A673 (cell line): Measurements from ENCODE around the gene LNP1. TPM values are rescaled to one million over a fixed set of nuclear protein-coding genes. Genes with fewer than 3 reads are reported as not detected.

Experiments
- BruUV-seq: library from RNA; stranded (reverse); fragments of 400-500 nt; replicated peaks from 2 replicates; lab custom pipeline; 2021; lab: Mats Ljungman, UMichigan
- CTCF ChIA-PET: fragments of 300-600 bp; sonication (Branson Sonifier 250); formaldehyde crosslinking; loops from one replicate; lab custom pipeline; 2022; ENCODE audit warnings: antibody characterized with exemption; lab: Charles Lee
- POLR2A ChIA-PET: fragments of 300-600 bp; sonication (Branson Sonifier 250); formaldehyde crosslinking; loops from one replicate; lab custom pipeline; 2022; ENCODE audit warnings: antibody characterized with exemption; ENCODE audit not compliant: low non-redundant PET; lab: Charles Lee
- DNase-seq: peaks from one replicate; pipeline ENCODE4 v3.0.0-alpha.2; 2015; ENCODE audit warnings: low spot score
- H3K27ac ChIP-seq: fragments of 200-600 bp; sonication (generic); 2 replicates; pipeline ENCODE4 v1.5.1; 2016; ENCODE audit warnings: mixed run types, low read depth, mild to moderate bottlenecking, mixed read lengths, antibody characterized with exemption, low read length; ENCODE audit not compliant: poor library complexity, severe bottlenecking
- H3K27me3 ChIP-seq: fragments of 200-600 bp; sonication (generic); replicated peaks from 2 replicates; pipeline ENCODE4 v1.6.1; 2017; ENCODE audit warnings: mixed run types, low read depth, mild to moderate bottlenecking, mixed read lengths, antibody characterized with exemption, low read length; ENCODE audit not compliant: insufficient read depth, poor library complexity
- H3K36me3 ChIP-seq: fragments of 200-600 bp; sonication (generic); 2 replicates; pipeline ENCODE4 v1.6.1; 2016; ENCODE audit warnings: mixed run types, mild to moderate bottlenecking, mixed read lengths, antibody characterized with exemption, low read length; ENCODE audit not compliant: insufficient read depth, poor library complexity, severe bottlenecking
- H3K4me1 ChIP-seq: fragments of 200-600 bp; sonication (generic); 2 replicates; pipeline ENCODE4 v1.6.1; 2017; ENCODE audit warnings: mixed run types, mild to moderate bottlenecking, mixed read lengths, antibody characterized with exemption, low read length; ENCODE audit not compliant: insufficient read depth, poor library complexity, severe bottlenecking
- H3K4me3 ChIP-seq: fragments of 200-600 bp; sonication (generic); 2 replicates; pipeline ENCODE4 v1.5.1; 2016; ENCODE audit warnings: low read depth, mixed run types, mild to moderate bottlenecking, mixed read lengths, low read length; ENCODE audit not compliant: poor library complexity, severe bottlenecking
- H3K9me3 ChIP-seq: fragments of 200-600 bp; sonication (generic); 2 replicates; pipeline ENCODE4 v1.6.1; 2016; ENCODE audit warnings: mixed run types, low read depth, mild to moderate bottlenecking, mixed read lengths, antibody characterized with exemption, low read length; ENCODE audit not compliant: poor library complexity, severe bottlenecking
- EZH2 ChIP-seq: fragments of 200-600 bp; sonication (generic); IDR thresholded peaks from 2 replicates; pipeline ENCODE4 v1.6.1; 2017; ENCODE audit warnings: borderline replicate concordance, low read depth, mild to moderate bottlenecking, mixed read lengths, antibody characterized with exemption, low read length; ENCODE audit not compliant: poor library complexity, severe bottlenecking
- intact Hi-C: fragments of 100-400 bp; cut with micrococcal nuclease; formaldehyde crosslinking; loops from one replicate; pipeline ENCODE4 v1.10.0; 2022; ENCODE audit not compliant: unreplicated experiment
- total RNA-seq: library from RNA; stranded (reverse); gene quantifications from 2 replicates; pipeline ENCODE4 v1.2.3, GENCODE V29; 2021
- TF ChIP-seq, protein P1 (sequence below): fragments of 300-800, 200-600 bp; sonication (generic); conservative IDR thresholded peaks from 2 replicates; pipeline ENCODE4 v1.5.1; 2017; ENCODE audit warnings: low read depth, mild to moderate bottlenecking, antibody characterized with exemption, low read length, moderate library complexity, mixed read lengths

Gene LNP1
- total RNA-seq, 1 experiment from 2014 or later, result 4.3 TPM

DNA sequence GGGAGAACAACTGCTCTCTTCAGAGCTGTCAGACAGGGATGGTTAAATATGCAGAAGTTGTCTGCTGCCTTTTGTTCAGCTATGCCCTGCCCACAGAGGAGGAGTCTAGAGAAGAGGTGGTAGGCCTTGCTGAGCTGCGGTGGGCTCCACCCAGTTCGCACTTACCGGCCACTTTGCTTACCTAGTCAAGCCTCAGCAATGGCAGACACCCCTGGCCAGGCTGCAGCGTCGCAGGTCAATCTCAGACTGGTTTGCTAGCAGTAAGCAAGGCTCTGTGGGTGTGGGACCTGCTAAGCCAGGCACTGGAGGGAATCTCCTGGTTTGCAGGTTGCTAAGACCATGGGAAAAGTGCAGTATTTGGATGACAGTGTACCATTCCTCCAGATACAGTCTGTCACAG is 78.7 kb downstream of the LNP1 start:
- Histone ChIP-seq H3K4me3 (no peak overlapping the region), H3K27me3 (no peaks in the 10 kb centered on the region), H3K9me3 (no peaks in the 10 kb centered on the region), H3K4me1 (no peaks in the 10 kb centered on the region), H3K36me3 (no peaks in the 10 kb centered on the region), H3K27ac (no peak overlapping the region)
- intact Hi-C loops, result no loop called here
- ChIA-PET CTCF (no interaction called here), POLR2A (no interaction called here)
- BruUV-seq, result no TSS peak
- TF ChIP-seq, protein P1, sequence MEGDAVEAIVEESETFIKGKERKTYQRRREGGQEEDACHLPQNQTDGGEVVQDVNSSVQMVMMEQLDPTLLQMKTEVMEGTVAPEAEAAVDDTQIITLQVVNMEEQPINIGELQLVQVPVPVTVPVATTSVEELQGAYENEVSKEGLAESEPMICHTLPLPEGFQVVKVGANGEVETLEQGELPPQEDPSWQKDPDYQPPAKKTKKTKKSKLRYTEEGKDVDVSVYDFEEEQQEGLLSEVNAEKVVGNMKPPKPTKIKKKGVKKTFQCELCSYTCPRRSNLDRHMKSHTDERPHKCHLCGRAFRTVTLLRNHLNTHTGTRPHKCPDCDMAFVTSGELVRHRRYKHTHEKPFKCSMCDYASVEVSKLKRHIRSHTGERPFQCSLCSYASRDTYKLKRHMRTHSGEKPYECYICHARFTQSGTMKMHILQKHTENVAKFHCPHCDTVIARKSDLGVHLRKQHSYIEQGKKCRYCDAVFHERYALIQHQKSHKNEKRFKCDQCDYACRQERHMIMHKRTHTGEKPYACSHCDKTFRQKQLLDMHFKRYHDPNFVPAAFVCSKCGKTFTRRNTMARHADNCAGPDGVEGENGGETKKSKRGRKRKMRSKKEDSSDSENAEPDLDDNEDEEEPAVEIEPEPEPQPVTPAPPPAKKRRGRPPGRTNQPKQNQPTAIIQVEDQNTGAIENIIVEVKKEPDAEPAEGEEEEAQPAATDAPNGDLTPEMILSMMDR, result no peak
- no peak for TF ChIP-seq EZH2
- DNase-seq, result no peak

DNA sequence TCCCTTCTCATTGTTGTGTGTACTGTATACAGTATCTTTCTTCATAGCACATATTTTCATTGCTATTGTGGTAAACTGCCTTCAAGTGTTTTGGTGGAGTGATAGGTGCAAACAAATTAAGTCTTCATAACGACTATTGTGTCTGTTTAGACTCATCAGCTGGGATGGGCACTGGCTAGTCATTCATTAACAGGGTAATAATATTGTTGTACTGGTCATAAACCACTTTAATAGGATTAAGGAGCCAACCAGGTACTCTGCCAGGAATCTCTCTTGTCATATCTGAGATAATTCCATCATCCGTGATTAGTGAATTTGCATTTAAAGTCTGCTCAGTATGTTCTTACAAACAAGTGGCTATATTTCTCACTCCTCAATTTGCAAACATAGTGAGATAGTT is 80.8 kb downstream of the LNP1 start:
- BruUV-seq, result no TSS peak
- Histone ChIP-seq H3K4me3 (no peak overlapping the region), H3K27me3 (no peaks in the 10 kb centered on the region), H3K27ac (no peak overlapping the region), H3K36me3 (no peaks in the 10 kb centered on the region), H3K4me1 (no peaks in the 10 kb centered on the region), H3K9me3 (no peaks in the 10 kb centered on the region)
- ChIA-PET POLR2A (no interaction called here), CTCF (no interaction called here)
- no peak for DNase-seq
- TF ChIP-seq, protein P1, result no peak
- no peak for TF ChIP-seq EZH2
- intact Hi-C loops, result no loop called here

DNA sequence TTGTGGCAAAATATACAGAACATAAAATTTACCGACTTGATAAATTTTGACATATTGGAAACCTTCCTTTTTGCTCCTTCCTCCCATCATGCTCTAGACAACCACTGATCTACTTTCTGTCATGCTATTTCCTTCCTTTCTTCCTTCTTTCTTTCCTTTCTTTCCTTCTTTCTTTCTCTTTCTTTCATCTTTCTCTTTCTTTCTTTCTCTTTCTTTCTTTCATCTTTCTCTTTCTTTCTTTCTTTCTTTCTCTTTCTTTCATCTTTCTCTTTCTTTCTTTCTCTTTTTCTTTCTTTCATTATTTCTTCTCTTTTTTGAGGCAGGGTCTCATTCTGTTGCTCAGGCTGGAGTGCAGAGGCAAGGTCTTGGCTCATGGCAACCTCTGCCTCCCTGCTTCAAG is 82.2 kb downstream of the LNP1 start:
- H3K36me3 ChIP-seq, result no peaks in the 10 kb centered on the region
- no peaks in the 10 kb centered on the region for H3K4me1 ChIP-seq
- ChIA-PET POLR2A (no interaction called here), CTCF (no interaction called here)
- no peak overlapping the region for H3K4me3 ChIP-seq
- intact Hi-C loops, result no loop called here
- BruUV-seq, result no TSS peak
- no peaks in the 10 kb centered on the region for H3K27me3 ChIP-seq
- no peaks in the 10 kb centered on the region for H3K9me3 ChIP-seq
- DNase-seq, result no peak
- no peak overlapping the region for H3K27ac ChIP-seq
- TF ChIP-seq, protein P1, result no peak
- no peak for TF ChIP-seq EZH2
